ENCODE data around the gene VASH1.

Gene VASH1

GRCh38 chr14:76772300-76773187 is 11.3 kb downstream of the VASH1 start:
- H2AFZ ChIP-seq (ENCODE audit: low read length): no peak overlapping the region
- H4K20me1 ChIP-seq (ENCODE audit: insufficient read depth, low read length): no peaks in the 10 kb centered on the region
- H3K9me2 ChIP-seq (ENCODE audit: low read depth, low read length): no peaks in the 10 kb centered on the region
- no peaks in the 10 kb centered on the region for H3K36me3 ChIP-seq (ENCODE audit: insufficient read depth, low read length)
- no peak overlapping the region for H3K4me3 ChIP-seq (ENCODE audit: low read depth, low read length, poor library complexity, severe bottlenecking)
- H3K27ac ChIP-seq (ENCODE audit: low read depth, low read length, poor library complexity, severe bottlenecking): no peak overlapping the region
- no peaks in the 10 kb centered on the region for H3K9me3 ChIP-seq (ENCODE audit: low read length)
- no peak overlapping the region for H3K4me2 ChIP-seq (ENCODE audit: low read length)
- no peak for TF ChIP-seq EZH2 (IDR thresholded peaks at IDR 0.05; ENCODE audit: borderline replicate concordance, low read length)
- TF ChIP-seq, protein P1, sequence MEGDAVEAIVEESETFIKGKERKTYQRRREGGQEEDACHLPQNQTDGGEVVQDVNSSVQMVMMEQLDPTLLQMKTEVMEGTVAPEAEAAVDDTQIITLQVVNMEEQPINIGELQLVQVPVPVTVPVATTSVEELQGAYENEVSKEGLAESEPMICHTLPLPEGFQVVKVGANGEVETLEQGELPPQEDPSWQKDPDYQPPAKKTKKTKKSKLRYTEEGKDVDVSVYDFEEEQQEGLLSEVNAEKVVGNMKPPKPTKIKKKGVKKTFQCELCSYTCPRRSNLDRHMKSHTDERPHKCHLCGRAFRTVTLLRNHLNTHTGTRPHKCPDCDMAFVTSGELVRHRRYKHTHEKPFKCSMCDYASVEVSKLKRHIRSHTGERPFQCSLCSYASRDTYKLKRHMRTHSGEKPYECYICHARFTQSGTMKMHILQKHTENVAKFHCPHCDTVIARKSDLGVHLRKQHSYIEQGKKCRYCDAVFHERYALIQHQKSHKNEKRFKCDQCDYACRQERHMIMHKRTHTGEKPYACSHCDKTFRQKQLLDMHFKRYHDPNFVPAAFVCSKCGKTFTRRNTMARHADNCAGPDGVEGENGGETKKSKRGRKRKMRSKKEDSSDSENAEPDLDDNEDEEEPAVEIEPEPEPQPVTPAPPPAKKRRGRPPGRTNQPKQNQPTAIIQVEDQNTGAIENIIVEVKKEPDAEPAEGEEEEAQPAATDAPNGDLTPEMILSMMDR (IDR thresholded peaks at IDR 0.05; ENCODE audit: low read length): no peak
- H3F3A ChIP-seq (ENCODE audit: insufficient read depth, low read length): no peaks in the 10 kb centered on the region
- 0 out of 2 replicates have a peak, but pooled peaks cover 9% of the 10 kb centered on the region for H3K27me3 ChIP-seq (ENCODE audit: insufficient read depth, low read length)
- H3K79me2 ChIP-seq (ENCODE audit: insufficient read depth, low read length): no peaks in the 10 kb centered on the region
- H3K4me1 ChIP-seq (ENCODE audit: insufficient read depth, low read length, severe bottlenecking): no peaks in the 10 kb centered on the region
- no peak overlapping the region for H3K9ac ChIP-seq (ENCODE audit: low read length)

- no peak overlapping the region for H3K9ac ChIP-seq (ENCODE audit: low read length)
- H3K27me3 ChIP-seq (ENCODE audit: insufficient read depth, low read length): 0 out of 2 replicates have a peak, but pooled peaks cover 6% of the 10 kb centered on the region
- no peak overlapping the region for H3K27ac ChIP-seq (ENCODE audit: low read depth, low read length, poor library complexity, severe bottlenecking)
- no peaks in the 10 kb centered on the region for H3K9me2 ChIP-seq (ENCODE audit: low read depth, low read length)
- no peak overlapping the region for H3K4me2 ChIP-seq (ENCODE audit: low read length)
- no peaks in the 10 kb centered on the region for H3K36me3 ChIP-seq (ENCODE audit: insufficient read depth, low read length)
- no peaks in the 10 kb centered on the region for H3K9me3 ChIP-seq (ENCODE audit: low read length)
- H2AFZ ChIP-seq (ENCODE audit: low read length): no peak overlapping the region
- no peaks in the 10 kb centered on the region for H3F3A ChIP-seq (ENCODE audit: insufficient read depth, low read length)
- no peaks in the 10 kb centered on the region for H4K20me1 ChIP-seq (ENCODE audit: insufficient read depth, low read length)
- no peaks in the 10 kb centered on the region for H3K4me1 ChIP-seq (ENCODE audit: insufficient read depth, low read length, severe bottlenecking)
- H3K4me3 ChIP-seq (ENCODE audit: low read depth, low read length, poor library complexity, severe bottlenecking): no peak overlapping the region
- no peak for TF ChIP-seq EZH2 (IDR thresholded peaks at IDR 0.05; ENCODE audit: borderline replicate concordance, low read length)
- TF ChIP-seq, protein P1 (IDR thresholded peaks at IDR 0.05; ENCODE audit: low read length): no peak
- no peaks in the 10 kb centered on the region for H3K79me2 ChIP-seq (ENCODE audit: insufficient read depth, low read length)
These were observed 12.1 kb downstream of the VASH1 start for GRCh38 chr14:76773188-76773885.

- TF ChIP-seq, protein P1 (IDR thresholded peaks at IDR 0.05; ENCODE audit: low read length): no peak
- no peak for TF ChIP-seq EZH2 (IDR thresholded peaks at IDR 0.05; ENCODE audit: borderline replicate concordance, low read length)
- no peak overlapping the region for H2AFZ ChIP-seq (ENCODE audit: low read length)
- H3K79me2 ChIP-seq (ENCODE audit: insufficient read depth, low read length): no peaks in the 10 kb centered on the region
- H3K27me3 ChIP-seq (ENCODE audit: insufficient read depth, low read length): 0 out of 2 replicates have a peak, but pooled peaks cover under 1% of the 10 kb centered on the region
- H3K4me2 ChIP-seq (ENCODE audit: low read length): no peak overlapping the region
- H3K36me3 ChIP-seq (ENCODE audit: insufficient read depth, low read length): no peaks in the 10 kb centered on the region
- H4K20me1 ChIP-seq (ENCODE audit: insufficient read depth, low read length): no peaks in the 10 kb centered on the region
- H3F3A ChIP-seq (ENCODE audit: insufficient read depth, low read length): no peaks in the 10 kb centered on the region
- H3K9ac ChIP-seq (ENCODE audit: low read length): no peak overlapping the region
- no peak overlapping the region for H3K27ac ChIP-seq (ENCODE audit: low read depth, low read length, poor library complexity, severe bottlenecking)
- no peaks in the 10 kb centered on the region for H3K4me1 ChIP-seq (ENCODE audit: insufficient read depth, low read length, severe bottlenecking)
- no peaks in the 10 kb centered on the region for H3K9me3 ChIP-seq (ENCODE audit: low read length)
- no peak overlapping the region for H3K4me3 ChIP-seq (ENCODE audit: low read depth, low read length, poor library complexity, severe bottlenecking)
- no peaks in the 10 kb centered on the region for H3K9me2 ChIP-seq (ENCODE audit: low read depth, low read length)
These were observed 12.9 kb downstream of the VASH1 start for GRCh38 chr14:76773956-76774820.
